ENCODE measurements around the gene PWWP2A. TPM values are rescaled to one million over a fixed set of nuclear protein-coding genes. Genes with fewer than 3 reads are reported as not detected.
"Not testable (repeated sequence)": the region's sequence is repeated elsewhere in the genome, so short reads cannot be mapped to it uniquely, and the experiment has no call there.

The PWWP2A gene
- total RNA-seq, 2 donors from 2014 or later, result 20.5 to 20.8 TPM

DNA sequence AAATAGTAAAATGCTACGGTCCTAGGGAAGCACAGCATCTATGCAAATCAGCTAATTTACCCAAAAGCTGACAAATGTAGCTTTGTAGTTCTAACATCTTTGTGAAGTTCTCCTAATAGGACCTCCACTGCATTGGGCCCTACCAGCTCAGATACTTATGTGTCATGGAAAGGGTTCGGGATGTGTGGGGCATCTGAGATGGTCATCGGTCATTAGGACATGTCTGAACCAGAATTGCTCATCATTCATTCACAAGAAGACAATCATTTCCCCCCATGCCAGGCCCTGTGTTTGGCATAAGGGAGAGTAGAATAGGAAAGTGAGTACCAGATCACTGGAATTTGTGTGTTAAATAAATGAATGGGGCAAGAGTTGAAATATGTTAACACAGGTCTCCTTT lies 35.7 kb downstream of the PWWP2A start:
- DNase-seq (ENCODE audit: low spot score), result no peak
- intact Hi-C loops (cut with DNase I), result no loop called here

DNA sequence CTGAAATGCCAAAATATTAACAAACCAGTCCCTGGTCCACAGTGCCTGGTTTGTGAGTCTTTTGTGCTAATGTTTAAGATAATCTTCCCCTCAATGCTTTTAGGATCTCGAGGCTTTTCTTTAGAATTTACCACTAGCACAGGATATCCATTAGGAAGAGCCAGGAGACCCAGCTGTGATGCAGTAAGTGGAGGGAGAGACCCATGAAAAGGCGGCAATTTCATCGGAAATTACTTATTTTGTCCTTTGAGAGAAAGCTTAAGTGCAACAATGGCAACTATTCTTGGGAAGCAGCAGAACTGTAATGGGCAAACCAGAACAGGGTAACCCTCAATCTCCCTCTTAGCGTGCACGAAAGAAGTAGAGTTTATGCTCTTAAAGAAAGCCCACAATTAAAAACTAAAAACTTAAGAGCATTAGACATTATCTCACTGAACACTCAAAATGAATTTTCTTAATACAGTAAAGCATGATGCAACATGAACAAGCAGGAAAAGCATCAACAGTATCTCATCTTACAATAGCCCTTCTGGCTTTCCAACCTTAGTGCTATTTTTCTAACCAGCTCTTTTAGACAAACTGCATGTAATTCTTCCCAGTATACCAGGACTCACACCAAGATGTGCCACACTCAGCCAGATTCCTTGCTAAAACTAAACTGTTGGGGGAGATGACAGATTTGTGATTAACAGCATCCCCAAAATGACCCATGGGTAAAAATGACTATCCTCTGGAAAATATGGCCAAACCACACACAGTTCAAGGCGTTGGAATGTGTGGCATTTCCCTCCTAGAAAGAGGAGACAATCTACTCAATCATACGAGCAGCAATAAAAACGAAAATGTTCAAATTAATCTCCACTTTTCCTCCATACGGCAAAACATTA lies 36.4 kb downstream of the PWWP2A start:
- DNase-seq (ENCODE audit: low spot score), result no peak
- intact Hi-C loops (cut with DNase I), result no loop called here

DNA sequence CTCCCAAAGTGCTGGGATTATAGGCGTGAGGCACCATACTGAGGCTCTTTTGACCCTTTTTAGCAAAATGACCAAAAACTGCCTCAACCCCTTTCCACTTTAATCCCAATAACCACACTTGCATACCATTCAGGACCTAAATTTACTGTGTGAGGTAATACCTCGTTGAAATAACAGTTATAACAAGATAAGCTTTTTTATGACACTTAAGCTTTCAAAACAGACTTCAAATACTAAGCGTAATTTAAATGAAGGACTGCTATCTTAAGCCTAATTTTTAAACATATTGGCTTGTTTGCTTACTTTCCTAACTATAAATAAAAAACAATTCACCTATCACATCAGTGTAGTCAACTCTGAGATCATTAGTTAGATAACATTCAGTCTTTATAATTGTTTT lies 37.8 kb downstream of the PWWP2A start:
- no peak for DNase-seq (ENCODE audit: low spot score)
- intact Hi-C loops (cut with DNase I), result no loop called here

DNA sequence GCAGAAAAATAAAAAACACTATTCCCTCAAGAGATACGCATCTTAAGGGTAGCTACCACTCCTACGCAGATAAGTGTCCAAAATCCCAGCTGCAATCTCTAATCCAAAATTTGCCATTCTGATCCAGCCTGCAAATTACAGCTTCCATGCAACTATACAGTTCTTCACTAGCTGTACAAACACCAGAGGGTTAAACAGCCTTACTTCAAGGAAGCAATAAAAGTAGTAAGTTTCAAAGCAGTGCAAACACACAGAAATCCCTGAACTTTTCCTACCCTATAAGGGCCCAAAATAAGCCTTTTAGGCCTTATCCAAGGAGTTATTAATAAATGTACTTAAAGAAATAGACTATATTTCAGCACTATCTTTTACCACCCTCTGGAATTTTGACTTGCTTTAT lies 39.5 kb downstream of the PWWP2A start:
- no peak for DNase-seq (ENCODE audit: low spot score)
- intact Hi-C loops (cut with DNase I), result no loop called here

DNA sequence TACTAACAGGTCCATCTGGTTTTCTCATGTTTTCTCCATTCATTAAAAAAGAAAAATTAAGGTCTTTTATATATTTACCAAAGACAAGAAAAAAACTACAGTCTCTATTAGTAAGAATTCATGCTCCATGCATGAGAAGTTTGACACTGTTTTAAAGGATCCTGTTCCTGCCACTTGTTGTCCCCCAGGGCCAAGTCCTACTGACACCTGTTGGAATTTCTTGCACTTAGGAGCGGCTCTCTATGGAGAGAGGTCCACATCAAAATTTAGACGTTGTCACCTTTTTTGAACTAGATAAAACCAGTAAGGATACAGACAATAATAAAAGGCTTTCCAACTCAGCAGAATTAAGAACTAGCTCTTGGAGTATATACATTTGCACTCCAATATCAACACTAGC lies 42.3 kb downstream of the PWWP2A start:
- intact Hi-C loops (cut with DNase I), result no loop called here
- no peak for DNase-seq (ENCODE audit: low spot score)

DNA sequence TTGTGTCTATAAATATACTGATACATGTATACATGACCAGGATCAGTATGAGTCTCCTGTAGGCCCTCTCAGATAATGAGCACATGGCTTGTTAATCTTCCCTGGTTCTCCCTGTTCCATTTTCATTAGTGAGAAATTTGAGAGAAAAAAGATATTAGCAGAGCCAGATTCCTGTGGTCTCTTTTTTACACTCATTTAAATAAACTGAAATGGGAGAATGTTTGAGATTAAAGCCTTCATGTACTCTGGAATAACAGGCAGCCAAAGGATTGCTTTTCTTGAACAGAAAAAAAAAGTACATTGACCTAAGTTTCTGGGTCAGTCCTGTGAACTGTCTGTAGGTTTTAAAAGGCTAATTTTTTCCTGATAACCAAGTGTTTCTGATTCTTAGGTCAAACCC lies 44.2 kb downstream of the PWWP2A start:
- intact Hi-C loops (cut with DNase I), result no loop called here
- no peak for DNase-seq (ENCODE audit: low spot score)

DNA sequence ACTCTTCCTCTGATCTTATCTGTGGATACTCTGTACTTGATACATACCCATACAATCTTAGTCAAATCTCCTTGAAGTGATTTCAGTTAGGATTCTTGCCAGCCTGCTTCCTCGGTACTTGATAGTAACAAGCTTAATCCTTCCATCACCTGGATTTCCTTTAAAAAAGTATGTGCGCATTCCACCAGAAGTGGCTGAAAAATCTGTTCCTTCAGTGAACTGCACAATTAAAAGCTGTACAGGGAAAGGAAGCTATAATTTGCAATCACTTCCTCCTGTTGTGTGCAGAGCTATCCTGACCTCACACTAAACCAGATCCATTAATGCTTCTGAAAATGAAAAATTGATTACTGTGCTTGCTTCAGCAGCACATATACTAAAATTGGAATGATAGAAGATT lies 47.3 kb downstream of the PWWP2A start:
- intact Hi-C loops (cut with DNase I), result no loop called here
- no peak for DNase-seq (ENCODE audit: low spot score)

DNA sequence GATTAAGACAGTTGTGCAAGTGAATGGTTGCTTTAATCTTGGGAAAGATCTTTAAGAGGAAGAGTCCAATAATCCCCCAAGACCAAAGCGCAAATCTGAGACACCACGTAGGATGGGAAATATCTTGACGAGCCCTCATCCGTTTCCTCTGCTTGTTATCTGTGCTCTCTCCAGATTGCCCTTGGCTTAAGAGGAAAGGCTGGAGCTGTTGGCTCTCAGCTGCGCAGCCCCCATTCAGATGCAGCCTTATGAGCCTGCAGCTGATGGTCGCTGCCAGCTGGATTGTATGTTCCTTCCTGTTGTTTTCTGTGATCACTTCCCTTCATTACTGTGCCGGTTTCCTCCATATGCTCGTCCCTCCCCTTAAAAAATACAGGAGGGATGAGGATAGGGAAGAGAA lies 47.7 kb downstream of the PWWP2A start:
- no peak for DNase-seq (ENCODE audit: low spot score)
- intact Hi-C loops (cut with DNase I), result no loop called here

DNA sequence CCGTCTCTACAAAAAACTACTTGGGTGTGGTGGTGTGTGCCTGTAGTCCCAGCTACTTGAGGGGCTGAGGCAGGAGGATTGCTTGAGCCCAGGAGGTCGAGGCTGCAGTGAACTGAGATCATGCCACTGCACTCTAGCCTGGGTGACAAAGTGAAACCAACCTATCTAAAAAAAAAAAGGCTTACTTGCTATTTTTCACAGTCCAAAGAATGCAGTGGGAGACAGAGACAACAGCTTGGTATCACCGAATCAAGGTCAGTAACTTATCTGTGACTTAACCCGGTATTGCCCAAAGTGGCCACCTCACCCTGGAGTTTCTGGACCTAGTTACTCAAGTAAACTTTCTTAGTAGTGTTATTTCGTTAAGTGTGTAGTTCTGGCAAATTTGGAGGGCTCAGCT lies 50.1 kb downstream of the PWWP2A start:
- intact Hi-C loops (cut with DNase I); DNase-seq (ENCODE audit: low spot score): not testable (repeated sequence)

DNA sequence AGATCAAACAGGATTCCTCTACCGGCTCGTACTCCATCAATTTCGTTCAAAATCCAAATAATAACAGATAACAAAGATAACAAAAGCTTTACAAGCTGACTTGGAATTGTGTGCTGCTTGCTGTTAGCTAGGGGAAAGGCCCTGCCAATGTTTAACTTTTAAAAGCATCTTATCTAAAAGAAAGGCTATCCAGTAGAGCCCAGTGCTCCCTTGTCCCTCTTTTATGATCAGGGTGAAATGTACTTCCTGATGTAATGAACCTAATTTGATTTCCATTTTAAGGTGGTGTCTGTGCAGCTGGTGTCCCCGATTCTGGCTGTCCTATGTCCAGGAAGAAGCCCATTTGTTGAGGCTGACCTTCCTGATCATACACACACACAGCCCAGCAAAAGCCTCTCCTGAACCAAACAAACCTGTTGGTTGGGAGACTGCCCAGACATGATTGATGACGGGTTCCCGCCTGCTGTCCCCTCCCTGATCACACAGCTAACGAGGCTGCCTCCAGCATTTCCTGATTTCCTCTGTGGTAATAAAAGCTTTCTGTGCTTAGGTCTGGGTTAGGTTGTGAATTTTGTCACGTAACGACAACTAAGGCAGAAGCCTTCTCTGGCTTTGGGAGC lies 54.1 kb downstream of the PWWP2A start:
- intact Hi-C loops (cut with DNase I), result no loop called here
- no peak for DNase-seq (ENCODE audit: low spot score)

DNA sequence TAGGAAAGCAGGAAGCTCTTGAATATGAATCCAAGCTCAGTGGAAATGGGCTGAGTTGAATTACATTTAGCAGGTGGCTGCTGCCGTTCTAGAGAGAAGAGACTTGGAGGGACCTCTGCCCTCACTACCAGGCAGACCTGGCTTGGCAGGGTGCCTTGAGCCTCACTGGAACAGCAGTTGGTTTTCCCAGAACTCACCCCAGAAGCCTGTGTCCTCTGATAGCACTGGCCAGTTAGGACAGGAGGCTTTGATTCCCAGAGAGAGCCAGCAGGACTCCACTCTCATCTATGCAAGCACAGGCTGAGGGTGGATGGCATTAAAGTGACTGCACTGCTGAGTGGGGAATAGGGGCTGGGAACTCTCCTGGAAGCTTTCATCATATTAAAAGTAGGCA lies 54.8 kb downstream of the PWWP2A start:
- intact Hi-C loops (cut with DNase I), result no loop called here
- DNase-seq (ENCODE audit: low spot score), result no peak

DNA sequence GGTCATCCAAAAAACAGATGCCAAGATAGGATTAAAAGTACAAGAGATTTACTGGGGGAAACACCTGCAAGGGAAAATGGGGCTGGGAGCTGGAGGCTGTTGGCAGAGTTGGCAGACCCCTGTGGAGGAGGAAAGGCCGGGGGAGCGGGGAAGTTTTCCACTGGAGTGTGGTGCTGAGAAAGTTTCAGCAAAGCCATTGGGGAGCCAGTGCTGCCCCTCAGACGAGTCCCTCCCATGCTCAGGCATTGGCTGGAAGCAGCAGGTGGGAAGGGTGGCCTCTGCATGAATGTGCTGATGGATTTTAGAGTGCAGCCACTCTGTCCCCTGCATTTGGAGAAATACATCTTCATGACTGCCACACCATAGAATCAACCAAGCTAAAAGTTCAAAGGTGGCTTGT lies 57.5 kb downstream of the PWWP2A start:
- intact Hi-C loops (cut with DNase I), result no loop called here
- DNase-seq (ENCODE audit: low spot score), result no peak

DNA sequence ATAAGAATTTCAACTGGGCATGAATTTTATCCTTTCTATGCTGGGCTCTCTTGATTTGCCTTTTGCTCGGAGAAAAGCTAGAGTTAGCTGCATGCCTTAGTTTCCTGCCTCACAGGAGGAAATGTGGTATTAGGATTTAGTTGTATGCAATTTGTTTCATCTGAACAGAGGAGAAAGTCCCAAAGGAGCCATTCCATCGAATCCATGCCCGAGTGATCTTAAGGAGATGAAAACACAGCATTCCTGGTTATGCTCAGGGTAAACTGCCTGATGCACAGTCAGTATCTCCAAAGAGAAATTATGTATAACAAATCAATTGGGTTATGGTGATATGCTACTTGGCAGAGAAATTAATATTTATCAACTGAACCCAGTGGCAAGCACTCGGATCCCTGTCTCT lies 59.2 kb downstream of the PWWP2A start:
- DNase-seq (ENCODE audit: low spot score), result no peak
- intact Hi-C loops (cut with DNase I), result no loop called here

DNA sequence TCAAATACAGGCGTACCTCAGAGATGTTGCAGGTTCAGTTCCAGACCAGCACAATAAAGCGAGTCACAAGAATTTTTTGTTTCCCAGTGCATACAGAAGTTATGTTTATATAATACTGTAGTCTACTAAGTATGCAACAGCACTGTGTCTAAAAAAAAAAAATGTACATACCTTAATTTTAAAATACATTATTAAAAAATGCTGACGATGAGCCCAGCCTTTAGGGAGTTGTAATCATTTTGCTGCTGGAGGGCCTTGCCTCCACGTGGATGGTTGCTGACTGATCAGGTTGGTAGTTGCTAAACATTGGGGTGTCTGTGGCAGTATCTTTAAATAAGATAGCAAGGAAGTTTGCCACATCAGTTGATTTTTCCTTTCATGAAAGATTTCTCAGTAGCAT lies 62.0 kb downstream of the PWWP2A start:
- no peak for DNase-seq (ENCODE audit: low spot score)

DNA sequence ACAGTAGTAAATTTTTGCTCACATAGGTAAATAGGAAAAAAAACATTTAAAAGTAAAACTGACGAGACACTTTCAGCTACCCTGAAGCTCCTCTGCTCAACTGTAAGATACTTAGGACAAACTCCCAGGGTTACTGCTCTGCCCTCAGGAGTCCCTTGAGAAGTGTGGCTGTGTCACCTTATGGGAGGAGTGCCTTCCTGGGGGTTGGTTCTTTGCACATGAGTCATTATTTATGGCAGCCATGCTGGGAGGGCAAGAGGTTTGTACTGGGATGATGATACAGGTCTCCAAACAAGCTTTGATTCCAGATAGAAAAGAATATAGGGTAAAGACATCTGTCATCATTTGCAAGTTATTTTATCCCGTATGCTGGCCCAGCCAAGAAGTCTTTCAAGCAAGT lies 64.4 kb downstream of the PWWP2A start:
- intact Hi-C loops (cut with DNase I), result no loop called here
- DNase-seq (ENCODE audit: low spot score), result no peak

More for the DNA sequence above, 62.0 kb downstream of the PWWP2A start:
- intact Hi-C loops (cut with DNase I), result no loop called here

DNA sequence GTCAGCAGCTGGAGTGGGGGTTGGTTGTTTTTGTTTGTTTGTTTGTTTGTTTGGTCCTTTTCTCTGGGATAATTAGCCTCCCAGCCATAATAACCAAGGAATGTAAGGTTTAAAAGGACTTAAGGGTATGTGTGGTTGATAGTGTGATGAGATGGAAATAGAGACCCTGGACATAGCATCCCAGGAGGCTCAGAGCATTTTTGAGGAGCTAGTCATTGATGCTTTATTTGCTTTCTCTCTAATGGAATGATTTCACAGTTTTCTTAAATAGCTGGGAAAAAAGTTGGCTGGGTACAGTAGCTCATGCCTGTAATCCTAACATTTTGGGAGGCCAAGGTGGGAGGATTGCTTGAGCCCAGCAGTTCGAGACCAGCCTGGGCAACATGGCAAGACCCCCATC lies 65.2 kb downstream of the PWWP2A start:
- intact Hi-C loops (cut with DNase I), result no loop called here
- no peak for DNase-seq (ENCODE audit: low spot score)

DNA sequence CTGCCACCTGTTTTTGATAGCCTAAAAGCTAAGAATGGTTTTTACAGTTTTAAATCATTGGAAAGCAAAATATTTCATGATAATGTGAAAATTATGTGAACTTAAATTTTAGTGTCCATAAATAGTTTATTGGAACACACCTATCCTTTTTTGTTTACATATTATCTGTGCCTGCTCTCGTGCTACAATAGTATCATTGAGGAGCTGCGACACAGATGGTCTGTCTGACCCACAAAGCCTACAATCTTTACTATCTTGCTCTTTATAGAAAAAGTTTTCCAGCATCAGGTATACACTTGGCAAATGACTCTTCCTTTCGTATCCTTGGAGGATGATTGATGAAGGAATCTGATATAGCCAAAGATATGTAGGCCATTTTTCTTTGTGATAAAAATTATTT lies 70.2 kb downstream of the PWWP2A start:
- DNase-seq (ENCODE audit: low spot score), result no peak
- intact Hi-C loops (cut with DNase I), result no loop called here

DNA sequence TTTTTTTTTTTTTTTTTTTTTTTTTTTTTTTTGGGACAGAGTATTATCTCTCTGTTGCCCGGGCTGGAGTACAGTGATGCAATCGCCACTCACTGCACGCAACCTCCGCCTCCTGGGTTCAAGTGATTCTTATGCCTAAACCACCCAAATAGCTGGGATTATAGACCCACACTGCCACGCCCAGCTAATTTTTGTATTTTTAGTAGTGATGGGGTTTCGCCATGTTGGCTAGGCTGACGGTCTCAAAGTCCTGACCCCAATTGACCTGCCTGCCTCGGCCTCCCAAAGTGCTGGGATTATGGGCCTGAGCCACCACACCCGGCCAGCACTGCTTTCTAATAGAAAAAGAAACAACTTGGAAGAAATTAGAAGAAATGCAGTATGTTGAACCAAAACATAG lies 71.1 kb downstream of the PWWP2A start:
- DNase-seq (ENCODE audit: low spot score), result peak; percentile 91

DNA sequence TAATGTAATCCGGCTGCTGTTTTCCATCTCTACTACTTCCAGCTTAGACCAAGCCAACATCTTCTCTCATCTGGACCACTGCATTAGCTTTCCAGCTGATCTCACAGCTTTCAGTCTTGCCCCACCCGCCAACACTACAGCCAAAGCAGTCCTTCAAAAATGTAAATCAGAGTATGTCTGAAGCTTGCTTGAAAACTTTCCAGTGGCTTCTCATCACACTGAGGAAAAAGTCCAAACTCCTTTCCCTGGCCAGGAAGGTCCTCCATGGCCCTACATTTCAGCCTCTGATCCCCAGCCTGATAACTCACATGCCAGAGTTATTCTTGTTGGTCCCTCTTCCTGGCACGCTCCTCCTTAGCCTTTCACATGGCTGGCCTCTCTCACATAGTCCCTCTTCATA lies 71.8 kb downstream of the PWWP2A start:
- intact Hi-C loops (cut with DNase I), result no loop called here
- DNase-seq (ENCODE audit: low spot score), result no peak

More for the DNA sequence above, 71.1 kb downstream of the PWWP2A start:
- intact Hi-C loops (cut with DNase I), result no loop called here

DNA sequence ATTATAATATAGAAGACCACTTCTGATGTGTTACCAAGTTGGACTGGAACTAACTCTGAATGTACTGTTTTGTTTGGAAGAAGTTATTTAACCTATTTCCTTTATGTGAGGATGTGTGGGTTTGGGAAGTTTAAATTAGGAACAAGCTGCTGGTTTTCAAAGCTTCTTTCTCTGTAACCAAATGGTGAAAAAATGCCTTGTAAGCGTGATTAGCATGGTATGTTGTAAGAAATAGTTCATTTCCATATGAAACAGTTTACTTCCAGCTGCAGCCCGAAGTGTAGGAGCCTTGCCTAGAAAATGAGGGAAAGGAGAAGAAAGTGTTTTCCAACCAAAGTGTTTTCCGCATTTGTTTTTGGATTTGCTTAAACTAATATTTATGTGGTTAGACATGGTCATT lies 74.3 kb downstream of the PWWP2A start:
- intact Hi-C loops (cut with DNase I), result no loop called here
- no peak for DNase-seq (ENCODE audit: low spot score)

DNA sequence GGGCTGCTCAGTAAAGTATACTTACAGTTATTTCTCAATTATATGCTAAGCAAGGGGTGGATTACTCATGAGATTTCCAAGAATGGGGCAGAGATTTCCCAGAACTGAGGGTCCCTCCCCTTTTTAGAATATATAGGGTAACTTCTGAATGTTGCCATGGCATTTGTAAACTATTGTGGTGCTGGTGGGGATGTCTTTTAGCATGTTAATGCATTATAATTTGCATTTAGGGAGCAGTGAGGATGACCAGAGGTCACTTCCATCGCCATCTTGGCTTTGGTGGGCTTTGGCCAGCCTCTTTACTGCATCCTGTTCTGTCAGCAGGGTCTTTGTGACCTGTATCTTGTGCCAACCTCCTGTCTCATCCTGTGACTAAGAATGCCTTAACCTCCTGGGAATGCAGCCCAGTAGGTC lies 74.9 kb downstream of the PWWP2A start:
- no peak for DNase-seq (ENCODE audit: low spot score)
- intact Hi-C loops (cut with DNase I), result no loop called here
